Neural cell (in vitro differentiated cells): ENCODE results near the gene CARD9. TPM values are rescaled to one million over a fixed set of nuclear protein-coding genes. Genes with fewer than 3 reads are reported as not detected.

Experiments
- H2AFZ ChIP-seq: fragments of 200-600, 300-800 bp; sonication (generic), shearing (Covaris generic); 2 replicates; pipeline ENCODE4 v1.6.0; 2014; ENCODE audit warnings: low read depth, mild to moderate bottlenecking, antibody characterized with exemption, low read length, moderate library complexity
- H3F3A ChIP-seq: fragments of 200-600 bp; shearing (Covaris generic); 2 replicates; pipeline ENCODE4 v1.6.1; 2016; ENCODE audit warnings: mild to moderate bottlenecking, moderate library complexity, mixed read lengths, antibody characterized with exemption, low read length; ENCODE audit not compliant: insufficient read depth, poor library complexity, severe bottlenecking
- H3K27ac ChIP-seq: fragments of 200-600, 300-800 bp; sonication (generic), shearing (Covaris generic); 2 replicates; pipeline ENCODE4 v1.5.1; 2014; ENCODE audit warnings: mild to moderate bottlenecking, low read length, moderate library complexity
- H3K27me3 ChIP-seq: fragments of 300-800, 200-600 bp; sonication (generic), shearing (Covaris generic); 2 replicates; pipeline ENCODE4 v1.6.0; 2014; ENCODE audit warnings: mild to moderate bottlenecking, low read depth, low read length, moderate library complexity; ENCODE audit not compliant: insufficient read depth
- H3K36me3 ChIP-seq: fragments of 300-800, 200-600 bp; sonication (generic), shearing (Covaris generic); 2 replicates; pipeline ENCODE4 v1.5.1; 2014; ENCODE audit warnings: mild to moderate bottlenecking, antibody characterized with exemption, low read length, moderate library complexity; ENCODE audit not compliant: insufficient read depth
- H3K4me2 ChIP-seq: fragments of 300-800, 200-600 bp; sonication (generic), shearing (Covaris generic); 2 replicates; pipeline ENCODE4 v1.6.0; 2014; ENCODE audit warnings: mild to moderate bottlenecking, low read length
- H3K4me3 ChIP-seq: fragments of 300-800, 200-600 bp; sonication (generic), shearing (Covaris generic); 2 replicates; pipeline ENCODE4 v1.5.1; 2014; ENCODE audit warnings: mild to moderate bottlenecking, low read length, moderate library complexity
- H3K79me2 ChIP-seq: fragments of 200-600 bp; shearing (Covaris generic); replicated peaks from 2 replicates; pipeline ENCODE4 v1.6.0; 2014; ENCODE audit warnings: mild to moderate bottlenecking, low read length, moderate library complexity; ENCODE audit not compliant: insufficient read depth
- H3K9ac ChIP-seq: fragments of 300-800, 200-600 bp; sonication (generic), shearing (Covaris generic); 2 replicates; pipeline ENCODE4 v1.6.1; 2016; ENCODE audit warnings: mild to moderate bottlenecking, low read length, mixed read lengths
- H3K9me2 ChIP-seq: fragments of 200-600 bp; shearing (Covaris generic); 2 replicates; pipeline ENCODE4 v1.6.1; 2016; ENCODE audit warnings: mild to moderate bottlenecking, low read length, mixed read lengths; ENCODE audit not compliant: insufficient read depth
- H3K9me3 ChIP-seq: fragments of 200-600, 300-800 bp; sonication (generic), shearing (Covaris generic); 2 replicates; pipeline ENCODE4 v1.6.1; 2016; ENCODE audit warnings: mild to moderate bottlenecking, mixed run types, low read length, moderate library complexity, mixed read lengths
- H4K20me1 ChIP-seq: fragments of 200-600 bp; shearing (Covaris generic); 2 replicates; pipeline ENCODE4 v1.6.1; 2016; ENCODE audit warnings: mild to moderate bottlenecking, mixed run types; ENCODE audit not compliant: insufficient read depth
- EP300 ChIP-seq: fragments of 450-650 bp; conservative IDR thresholded peaks from 2 replicates; pipeline ENCODE4 v1.6.1; 2014; ENCODE audit warnings: antibody characterized with exemption, mild to moderate bottlenecking, moderate library complexity; ENCODE audit not compliant: poor library complexity, severe bottlenecking
- EZH2 ChIP-seq: fragments of 200-600, 300-800 bp; shearing (Covaris generic), sonication (generic); IDR thresholded peaks from 2 replicates; pipeline ENCODE4 v1.6.1; 2014; ENCODE audit warnings: antibody characterized with exemption, low read length, borderline replicate concordance, mild to moderate bottlenecking; ENCODE audit not compliant: insufficient read depth, poor library complexity, severe bottlenecking
- MXI1 ChIP-seq: fragments of 450-650 bp; conservative IDR thresholded peaks from 2 replicates; pipeline ENCODE4 v1.6.1; 2014; ENCODE audit warnings: antibody characterized with exemption, mild to moderate bottlenecking; ENCODE audit not compliant: poor library complexity, severe bottlenecking
- POLR2AphosphoS5 ChIP-seq: IDR thresholded peaks from 2 replicates; pipeline ENCODE4 v1.6.1; 2012
- RAD21 ChIP-seq: fragments of 450-650 bp; conservative IDR thresholded peaks from 2 replicates; pipeline ENCODE4 v1.6.1; 2014; ENCODE audit warnings: antibody characterized with exemption, mild to moderate bottlenecking, moderate library complexity
- SMC3 ChIP-seq: fragments of 450-650 bp; conservative IDR thresholded peaks from 2 replicates; pipeline ENCODE4 v1.6.1; 2014; ENCODE audit warnings: antibody characterized with exemption, mild to moderate bottlenecking, moderate library complexity; ENCODE audit not compliant: poor library complexity
- TAF1 ChIP-seq: IDR thresholded peaks from 2 replicates; pipeline ENCODE4 v1.6.1; 2012; ENCODE audit warnings: low read depth
- polyA plus RNA-seq: library from polyadenylated mRNA; depleted of rRNA; stranded (reverse); fragments of >200 nt; gene quantifications from 2 replicates; pipeline ENCODE4 v1.2.3, GENCODE V29; 2014
- TF ChIP-seq, protein P1 (sequence below): IDR thresholded peaks from 2 replicates; pipeline ENCODE4 v1.6.1; 2012; ENCODE audit warnings: borderline replicate concordance
- TF ChIP-seq, protein P2 (sequence below): fragments of 450-650 bp; IDR thresholded peaks from 2 replicates; pipeline ENCODE4 v1.5.1; 2014; ENCODE audit warnings: antibody characterized with exemption, mild to moderate bottlenecking, moderate library complexity; ENCODE audit not compliant: poor library complexity, severe bottlenecking

Gene CARD9
- polyA plus RNA-seq, 1 donor from 2014 or later = 0.77 TPM

DNA sequence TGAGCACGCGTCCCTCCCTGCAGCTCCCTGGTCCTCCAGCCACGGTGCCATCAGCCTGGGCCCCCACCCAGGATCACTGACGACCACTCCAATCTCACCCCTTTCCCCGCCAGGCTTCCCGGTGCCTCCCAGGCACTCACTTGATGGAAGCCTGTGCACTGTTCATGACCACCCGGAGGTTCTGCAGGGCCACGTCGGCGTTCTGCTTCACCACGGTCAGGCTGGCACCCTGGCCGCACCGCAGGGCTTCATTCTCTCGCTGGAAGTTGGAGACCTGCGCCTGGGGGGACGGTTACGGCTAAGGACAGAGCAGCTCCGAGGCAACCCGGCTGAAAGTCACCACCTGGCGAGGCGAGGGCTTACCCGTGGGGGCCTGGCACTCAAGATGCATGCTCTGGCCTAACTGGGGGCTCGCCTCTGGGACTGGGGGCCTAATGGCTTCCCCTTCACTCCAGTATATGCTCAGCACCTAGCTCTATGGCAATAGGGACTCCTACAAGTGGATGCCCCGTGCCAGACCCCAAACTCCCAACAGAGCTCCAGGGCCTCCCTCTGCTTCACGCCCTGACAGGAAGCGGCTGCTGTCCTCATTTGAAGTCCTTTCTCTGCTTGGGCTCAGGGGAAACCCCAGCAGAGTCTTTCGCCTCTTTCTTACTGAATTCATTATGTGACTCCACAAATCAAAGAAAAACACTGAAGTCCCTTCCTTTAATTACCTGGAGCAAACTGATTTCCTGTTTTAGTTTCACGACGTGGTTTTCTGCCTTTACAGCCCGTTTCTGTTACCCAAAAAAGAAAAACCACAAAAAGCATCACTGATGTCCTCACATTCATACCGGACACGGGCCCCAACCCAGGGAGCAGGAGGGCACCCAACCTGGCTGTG is 30.7 kb upstream of the CARD9 start:
- no peak overlapping the region for H3K9ac ChIP-seq
- no peaks in the 10 kb centered on the region for H3F3A ChIP-seq
- H3K9me2 ChIP-seq = no peaks in the 10 kb centered on the region
- no peak overlapping the region for H3K4me3 ChIP-seq
- no peak overlapping the region for H2AFZ ChIP-seq
- no peaks in the 10 kb centered on the region for H4K20me1 ChIP-seq
- TF ChIP-seq TAF1 = no peak
- TF ChIP-seq SMC3 = no peak
- no peak for TF ChIP-seq EP300
- TF ChIP-seq, protein P1, sequence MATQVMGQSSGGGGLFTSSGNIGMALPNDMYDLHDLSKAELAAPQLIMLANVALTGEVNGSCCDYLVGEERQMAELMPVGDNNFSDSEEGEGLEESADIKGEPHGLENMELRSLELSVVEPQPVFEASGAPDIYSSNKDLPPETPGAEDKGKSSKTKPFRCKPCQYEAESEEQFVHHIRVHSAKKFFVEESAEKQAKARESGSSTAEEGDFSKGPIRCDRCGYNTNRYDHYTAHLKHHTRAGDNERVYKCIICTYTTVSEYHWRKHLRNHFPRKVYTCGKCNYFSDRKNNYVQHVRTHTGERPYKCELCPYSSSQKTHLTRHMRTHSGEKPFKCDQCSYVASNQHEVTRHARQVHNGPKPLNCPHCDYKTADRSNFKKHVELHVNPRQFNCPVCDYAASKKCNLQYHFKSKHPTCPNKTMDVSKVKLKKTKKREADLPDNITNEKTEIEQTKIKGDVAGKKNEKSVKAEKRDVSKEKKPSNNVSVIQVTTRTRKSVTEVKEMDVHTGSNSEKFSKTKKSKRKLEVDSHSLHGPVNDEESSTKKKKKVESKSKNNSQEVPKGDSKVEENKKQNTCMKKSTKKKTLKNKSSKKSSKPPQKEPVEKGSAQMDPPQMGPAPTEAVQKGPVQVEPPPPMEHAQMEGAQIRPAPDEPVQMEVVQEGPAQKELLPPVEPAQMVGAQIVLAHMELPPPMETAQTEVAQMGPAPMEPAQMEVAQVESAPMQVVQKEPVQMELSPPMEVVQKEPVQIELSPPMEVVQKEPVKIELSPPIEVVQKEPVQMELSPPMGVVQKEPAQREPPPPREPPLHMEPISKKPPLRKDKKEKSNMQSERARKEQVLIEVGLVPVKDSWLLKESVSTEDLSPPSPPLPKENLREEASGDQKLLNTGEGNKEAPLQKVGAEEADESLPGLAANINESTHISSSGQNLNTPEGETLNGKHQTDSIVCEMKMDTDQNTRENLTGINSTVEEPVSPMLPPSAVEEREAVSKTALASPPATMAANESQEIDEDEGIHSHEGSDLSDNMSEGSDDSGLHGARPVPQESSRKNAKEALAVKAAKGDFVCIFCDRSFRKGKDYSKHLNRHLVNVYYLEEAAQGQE = no peak
- TF ChIP-seq MXI1 = no peak
- TF ChIP-seq POLR2AphosphoS5 = no peak
- TF ChIP-seq EZH2 = no peak
- TF ChIP-seq, protein P2, sequence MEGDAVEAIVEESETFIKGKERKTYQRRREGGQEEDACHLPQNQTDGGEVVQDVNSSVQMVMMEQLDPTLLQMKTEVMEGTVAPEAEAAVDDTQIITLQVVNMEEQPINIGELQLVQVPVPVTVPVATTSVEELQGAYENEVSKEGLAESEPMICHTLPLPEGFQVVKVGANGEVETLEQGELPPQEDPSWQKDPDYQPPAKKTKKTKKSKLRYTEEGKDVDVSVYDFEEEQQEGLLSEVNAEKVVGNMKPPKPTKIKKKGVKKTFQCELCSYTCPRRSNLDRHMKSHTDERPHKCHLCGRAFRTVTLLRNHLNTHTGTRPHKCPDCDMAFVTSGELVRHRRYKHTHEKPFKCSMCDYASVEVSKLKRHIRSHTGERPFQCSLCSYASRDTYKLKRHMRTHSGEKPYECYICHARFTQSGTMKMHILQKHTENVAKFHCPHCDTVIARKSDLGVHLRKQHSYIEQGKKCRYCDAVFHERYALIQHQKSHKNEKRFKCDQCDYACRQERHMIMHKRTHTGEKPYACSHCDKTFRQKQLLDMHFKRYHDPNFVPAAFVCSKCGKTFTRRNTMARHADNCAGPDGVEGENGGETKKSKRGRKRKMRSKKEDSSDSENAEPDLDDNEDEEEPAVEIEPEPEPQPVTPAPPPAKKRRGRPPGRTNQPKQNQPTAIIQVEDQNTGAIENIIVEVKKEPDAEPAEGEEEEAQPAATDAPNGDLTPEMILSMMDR = no peak
- no peak for TF ChIP-seq RAD21
- no peak overlapping the region for H3K4me2 ChIP-seq
- H3K36me3 ChIP-seq = no peaks in the 10 kb centered on the region
- H3K27ac ChIP-seq = no peak overlapping the region
- H3K27me3 ChIP-seq = no peaks in the 10 kb centered on the region
- H3K79me2 ChIP-seq = peaks cover 7% of the 10 kb centered on the region
- H3K9me3 ChIP-seq = no peaks in the 10 kb centered on the region

DNA sequence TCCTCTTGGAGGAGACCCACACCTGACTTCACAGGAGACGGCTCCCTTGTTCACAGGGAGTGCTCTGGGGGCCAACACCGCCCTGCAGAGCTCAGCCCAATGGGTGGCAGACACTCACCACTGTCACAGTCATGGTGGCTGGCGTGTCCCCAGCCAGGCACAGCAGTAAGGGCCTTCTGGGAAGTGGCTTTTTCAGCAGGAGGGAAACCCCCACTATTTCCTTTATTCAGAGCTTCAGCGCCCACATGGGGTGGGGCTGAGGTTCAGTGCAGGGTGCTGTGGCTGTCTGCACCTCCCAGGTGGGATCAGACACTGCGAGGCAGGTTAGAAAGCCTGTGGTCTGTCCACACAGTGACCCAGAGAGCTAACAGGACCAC is 30.1 kb upstream of the CARD9 start:
- Histone ChIP-seq H3K9me2 (no peaks in the 10 kb centered on the region), H3K27ac (no peak overlapping the region), H3K9me3 (no peaks in the 10 kb centered on the region), H3F3A (no peaks in the 10 kb centered on the region), H3K79me2 (peaks cover 13% of the 10 kb centered on the region), H4K20me1 (no peaks in the 10 kb centered on the region), H3K36me3 (peaks cover 3% of the 10 kb centered on the region), H3K9ac (no peak overlapping the region), H3K4me3 (no peak overlapping the region), H3K27me3 (no peaks in the 10 kb centered on the region), H2AFZ (no peak overlapping the region), H3K4me2 (no peak overlapping the region)
- no peak for TF ChIP-seq EZH2
- TF ChIP-seq RAD21 = no peak
- TF ChIP-seq, protein P2 = no peak
